ES-I3 (cell line): Measurements from ENCODE around the gene SMAD9.

ENCODE experiments used
- H3K36me3 ChIP-seq: 2 replicates; pipeline ENCODE4 v1.6.1; 2013; ENCODE audit warnings: mild to moderate bottlenecking, low read length, control low read depth, moderate library complexity; ENCODE audit not compliant: insufficient read depth
- H3K4me1 ChIP-seq: 2 replicates; pipeline ENCODE4 v1.6.1; 2013; ENCODE audit warnings: mild to moderate bottlenecking, control low read depth, low read length; ENCODE audit not compliant: insufficient read depth
- H3K9ac ChIP-seq: 2 replicates; pipeline ENCODE4 v1.6.1; 2013; ENCODE audit warnings: low read depth, mild to moderate bottlenecking, low read length, moderate library complexity
- H3K9me3 ChIP-seq: 2 replicates; pipeline ENCODE4 v1.6.1; 2013; ENCODE audit warnings: mild to moderate bottlenecking, low read length, moderate library complexity; ENCODE audit not compliant: control insufficient read depth, insufficient read depth

Gene SMAD9

DNA sequence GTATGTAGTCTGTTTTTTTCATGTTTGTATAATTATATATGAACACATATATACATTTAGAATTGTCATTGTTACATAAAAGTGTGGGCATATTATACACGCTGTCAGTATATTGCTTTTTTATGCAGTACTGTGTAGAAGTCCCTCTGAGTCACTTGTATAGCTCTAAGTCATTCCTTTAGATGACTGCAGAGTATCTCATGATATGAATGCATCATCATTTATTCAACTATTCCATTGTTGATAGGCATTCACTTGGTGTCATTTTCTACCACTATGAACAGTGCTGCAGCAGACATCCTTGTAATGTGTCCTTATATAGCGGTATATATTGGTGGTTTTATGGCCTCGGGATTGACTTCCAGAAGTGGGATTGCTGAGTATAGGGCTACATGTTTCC is 85.7 kb downstream of the SMAD9 start:
- no peaks in the 10 kb centered on the region for H3K36me3 ChIP-seq

DNA sequence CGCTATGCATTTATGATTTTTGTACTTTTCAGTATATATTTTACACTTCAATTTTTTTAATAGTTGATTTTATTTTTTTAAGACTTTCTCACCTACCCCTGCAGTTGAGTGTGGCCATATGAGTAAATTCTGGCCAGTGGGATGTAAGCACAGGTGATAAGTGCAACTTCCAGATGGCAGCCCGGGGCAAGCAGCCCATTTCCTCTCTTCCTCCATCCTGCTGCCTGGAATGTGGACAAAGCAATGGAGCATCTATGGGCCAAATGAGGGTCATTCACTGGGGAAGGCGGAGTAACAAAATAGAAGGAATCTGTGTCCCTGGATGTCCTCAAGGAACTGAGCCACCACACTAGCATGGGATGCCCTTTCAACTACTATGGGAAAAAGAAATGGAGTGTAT is 88.7 kb downstream of the SMAD9 start:
- no peaks in the 10 kb centered on the region for H3K36me3 ChIP-seq
- no peaks in the 10 kb centered on the region for H3K4me1 ChIP-seq
- H3K9me3 ChIP-seq = no peaks in the 10 kb centered on the region
- no peak overlapping the region for H3K9ac ChIP-seq

More for the DNA sequence above, 85.7 kb downstream of the SMAD9 start:
- Histone ChIP-seq H3K9ac (no peak overlapping the region), H3K9me3 (no peaks in the 10 kb centered on the region), H3K4me1 (peaks cover 2% of the 10 kb centered on the region)

DNA sequence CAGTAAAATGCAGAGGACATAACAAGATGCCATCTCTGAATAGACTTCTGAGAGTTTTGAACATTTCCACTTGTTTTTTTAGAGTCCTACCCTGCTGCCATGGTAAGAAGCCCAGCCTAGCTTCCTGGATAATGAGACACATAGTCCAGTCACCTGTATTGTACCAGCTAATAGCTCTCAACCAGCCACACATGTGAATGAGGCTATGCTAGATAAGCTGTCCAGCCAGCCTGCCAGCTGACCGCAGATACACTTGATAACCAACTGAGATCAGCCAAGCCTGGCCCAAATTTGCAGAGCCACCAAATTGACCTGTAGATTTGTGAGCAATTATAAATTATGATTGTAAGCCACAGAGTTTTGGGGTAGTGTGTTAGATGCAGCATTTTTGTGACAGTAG is 90.3 kb downstream of the SMAD9 start:
- H3K36me3 ChIP-seq = no peaks in the 10 kb centered on the region
- no peaks in the 10 kb centered on the region; the same call in 1 of the 2 replicates for H3K4me1 ChIP-seq
- H3K9me3 ChIP-seq = no peaks in the 10 kb centered on the region
- H3K9ac ChIP-seq = no peak overlapping the region

DNA sequence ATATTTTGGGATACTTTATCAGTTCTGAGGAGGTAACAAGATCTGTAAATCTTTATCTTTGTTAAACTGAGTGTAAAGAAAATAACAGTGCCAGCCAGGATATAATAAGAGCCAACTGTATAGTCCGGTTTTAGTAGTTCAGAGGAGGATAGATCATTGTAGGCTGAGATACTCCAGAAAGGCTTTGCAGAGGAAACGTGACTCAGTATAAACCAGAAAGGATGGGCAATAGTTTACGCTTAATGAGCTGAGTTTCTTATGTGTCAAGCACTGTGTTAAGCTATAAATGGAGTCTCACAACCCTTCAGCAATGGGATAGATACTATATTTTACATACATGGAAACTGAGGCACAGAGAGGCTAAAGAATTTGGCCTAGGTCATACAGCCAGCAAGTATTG is 97.3 kb downstream of the SMAD9 start:
- H3K9me3 ChIP-seq = no peaks in the 10 kb centered on the region
- peaks cover 4% of the 10 kb centered on the region for H3K4me1 ChIP-seq
- H3K36me3 ChIP-seq = no peaks in the 10 kb centered on the region
- no peak overlapping the region for H3K9ac ChIP-seq

DNA sequence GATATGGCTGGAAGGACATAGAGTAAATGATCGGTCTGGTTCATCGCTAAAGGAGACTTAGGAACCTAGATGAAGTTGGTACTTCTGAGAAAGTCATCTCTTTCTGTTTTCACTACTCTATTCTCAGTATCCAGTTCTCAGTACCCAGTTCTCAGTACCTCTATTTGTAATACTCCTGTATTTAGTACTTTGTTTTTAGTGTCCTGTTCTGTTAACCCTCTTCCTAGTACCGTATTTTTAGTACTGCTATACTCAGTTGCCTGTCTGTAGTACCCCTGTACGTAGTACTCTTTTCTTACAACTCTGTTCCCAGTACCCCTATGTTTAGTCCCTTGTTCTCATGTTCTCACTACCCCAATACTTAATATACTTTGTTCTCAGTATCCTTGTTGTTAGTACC is 99.8 kb downstream of the SMAD9 start:
- Histone ChIP-seq H3K36me3 (no peaks in the 10 kb centered on the region), H3K4me1 (peaks cover 4% of the 10 kb centered on the region), H3K9me3 (no peaks in the 10 kb centered on the region), H3K9ac (peak overlapping the region; percentile 92; the same call in 1 of the 2 replicates)

DNA sequence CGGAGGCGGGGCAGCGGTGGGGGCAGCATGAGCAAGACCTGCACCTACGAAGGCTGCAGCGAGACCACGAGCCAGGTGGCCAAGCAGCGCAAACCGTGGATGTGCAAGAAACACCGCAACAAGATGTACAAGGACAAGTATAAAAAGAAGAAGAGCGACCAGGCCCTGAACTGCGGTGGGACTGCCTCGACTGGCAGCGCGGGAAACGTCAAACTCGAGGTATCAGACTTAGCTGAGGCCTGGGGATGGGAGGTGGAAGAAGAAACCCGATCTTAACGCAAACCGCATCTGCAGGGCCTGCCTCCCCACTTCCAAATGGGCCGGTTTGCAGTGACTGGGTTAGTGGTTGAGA is 100.3 kb downstream of the SMAD9 start:
- H3K4me1 ChIP-seq = peaks cover 4% of the 10 kb centered on the region
- peak overlapping the region; percentile 92 for H3K9ac ChIP-seq
- no peaks in the 10 kb centered on the region for H3K36me3 ChIP-seq
- H3K9me3 ChIP-seq = no peaks in the 10 kb centered on the region

DNA sequence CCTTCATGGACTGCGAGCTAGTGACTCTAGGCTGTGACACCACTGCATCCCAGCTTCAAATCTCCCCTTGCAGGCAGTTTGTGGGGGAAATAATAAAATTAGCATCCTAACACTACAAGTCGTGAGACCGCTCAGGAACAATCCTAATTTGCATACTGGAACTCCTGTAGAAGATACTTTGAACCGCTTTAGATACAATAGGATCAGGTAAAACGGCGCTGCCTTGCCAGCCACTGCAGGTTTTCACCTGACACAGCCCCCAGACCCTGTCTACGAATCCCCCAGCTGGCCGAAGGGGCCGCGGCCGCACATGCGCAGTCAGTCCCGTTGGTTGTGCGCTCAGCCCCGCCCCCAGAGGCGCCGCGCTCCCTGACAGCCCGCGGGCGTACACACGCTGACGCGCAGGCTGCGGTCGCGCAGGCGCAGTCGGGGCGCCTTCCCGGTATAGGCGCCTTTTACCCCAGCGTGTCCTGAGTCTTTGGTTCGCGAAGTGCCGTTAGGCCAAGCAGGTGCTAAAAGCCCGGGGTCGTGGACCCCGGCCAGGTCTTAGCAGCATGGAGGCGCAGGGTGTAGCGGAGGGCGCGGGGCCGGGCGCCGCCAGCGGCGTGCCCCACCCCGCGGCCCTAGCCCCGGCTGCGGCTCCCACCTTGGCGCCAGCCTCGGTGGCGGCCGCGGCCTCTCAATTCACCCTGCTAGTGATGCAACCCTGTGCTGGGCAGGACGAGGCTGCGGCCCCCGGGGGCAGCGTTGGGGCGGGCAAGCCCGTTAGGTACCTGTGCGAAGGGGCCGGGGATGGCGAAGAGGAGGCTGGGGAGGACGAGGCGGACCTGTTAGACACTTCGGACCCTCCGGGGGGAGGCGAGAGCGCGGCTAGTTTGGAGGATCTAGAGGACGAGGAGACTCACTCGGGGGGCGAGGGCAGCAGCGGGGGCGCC is 101.0 kb downstream of the SMAD9 start, which contains the start of gene RFXAP:
TSS of gene RFXAP (plus strand) at position 419 of the 935 bp plus-strand sequence. CDS start at position 555, 136 bp downstream.
- Histone ChIP-seq H3K4me1 (peaks cover 4% of the 10 kb centered on the region), H3K9me3 (no peaks in the 10 kb centered on the region), H3K36me3 (no peaks in the 10 kb centered on the region), H3K9ac (peak within 1 kb of the TSS; percentile 92)

DNA sequence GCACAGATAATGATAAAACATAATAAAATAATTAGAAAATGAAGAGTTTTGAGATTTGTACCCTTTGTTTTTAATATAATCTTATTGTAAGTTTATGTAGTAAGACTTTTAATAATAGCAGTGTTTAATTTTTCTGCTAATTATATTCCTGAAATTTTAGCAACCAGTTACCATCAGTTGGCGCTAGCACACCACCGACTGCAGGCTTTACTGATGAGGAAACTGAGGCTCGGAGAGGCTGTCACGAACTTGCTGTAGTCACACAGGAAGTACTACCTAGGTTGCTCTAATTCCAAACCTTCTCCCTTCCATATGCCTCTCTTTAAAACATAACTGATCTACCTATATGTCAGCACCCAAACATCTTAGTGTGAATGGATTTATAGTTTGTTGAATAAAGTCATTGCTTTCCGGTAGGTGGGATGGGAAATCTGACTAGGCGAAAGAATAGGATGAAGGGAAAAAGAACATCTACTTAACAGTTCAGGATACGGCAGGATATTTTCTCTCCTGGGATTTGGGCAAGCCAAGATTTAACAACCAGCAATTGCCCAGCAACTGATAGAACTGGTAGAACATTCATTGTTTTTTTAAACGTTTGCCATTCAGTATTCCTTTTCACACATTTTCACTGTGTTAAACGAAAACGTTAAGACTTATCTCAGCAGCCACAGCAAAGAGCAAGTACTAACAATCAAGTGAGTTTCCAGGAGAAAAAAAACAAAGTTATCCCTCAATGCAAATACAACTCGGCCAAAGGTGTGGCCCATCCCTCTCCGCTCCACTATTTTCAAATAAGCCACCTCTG is 101.8 kb downstream of the SMAD9 start:
- H3K36me3 ChIP-seq = no peaks in the 10 kb centered on the region
- H3K9me3 ChIP-seq = no peaks in the 10 kb centered on the region
- H3K4me1 ChIP-seq = peaks cover 4% of the 10 kb centered on the region
- H3K9ac ChIP-seq = peak overlapping the region; percentile 92; the same call in 1 of the 2 replicates

DNA sequence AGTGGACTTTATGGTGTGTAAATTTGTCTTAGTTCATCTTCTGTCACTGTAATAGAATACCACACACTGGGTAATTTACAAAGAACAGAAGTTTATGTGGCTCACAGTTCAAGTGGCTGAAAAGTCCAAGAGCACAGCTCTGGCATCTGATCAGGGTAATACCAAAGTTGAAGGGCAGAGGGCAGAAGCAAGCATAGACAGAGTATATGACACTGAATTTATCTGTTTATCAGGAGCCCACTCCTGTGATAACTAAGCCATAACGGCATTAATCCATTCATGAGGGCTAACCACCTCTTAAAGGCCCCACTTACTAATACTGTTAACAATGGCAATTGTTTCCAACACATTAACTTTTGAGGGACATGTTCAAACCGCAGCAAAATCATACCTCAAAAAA is 105.0 kb downstream of the SMAD9 start:
- Histone ChIP-seq H3K36me3 (no peaks in the 10 kb centered on the region), H3K4me1 (no peaks in the 10 kb centered on the region; the same call in 1 of the 2 replicates), H3K9me3 (no peaks in the 10 kb centered on the region), H3K9ac (no peak overlapping the region)

DNA sequence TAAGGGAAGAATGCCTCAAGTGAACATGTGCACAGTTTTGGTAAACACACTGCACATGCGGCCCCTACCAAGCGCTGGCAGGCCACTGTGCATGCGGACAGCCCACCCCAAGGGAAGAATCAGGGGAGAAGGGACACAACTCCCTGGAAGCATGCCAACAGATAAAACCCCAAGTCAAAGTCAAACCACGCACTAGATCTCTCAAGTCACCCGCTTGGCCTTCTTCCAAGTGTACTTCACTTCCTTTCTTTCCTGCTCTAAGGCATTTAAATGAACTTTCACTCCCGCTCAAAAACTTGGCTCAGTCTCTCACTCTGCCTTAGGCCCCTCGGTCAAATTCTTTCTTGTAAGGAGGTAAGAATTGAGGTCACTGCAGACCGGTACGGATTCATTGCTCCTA is 105.6 kb downstream of the SMAD9 start:
- Histone ChIP-seq H3K4me1 (no peaks in the 10 kb centered on the region; the same call in 1 of the 2 replicates), H3K9ac (no peak overlapping the region), H3K36me3 (no peaks in the 10 kb centered on the region), H3K9me3 (no peaks in the 10 kb centered on the region)

DNA sequence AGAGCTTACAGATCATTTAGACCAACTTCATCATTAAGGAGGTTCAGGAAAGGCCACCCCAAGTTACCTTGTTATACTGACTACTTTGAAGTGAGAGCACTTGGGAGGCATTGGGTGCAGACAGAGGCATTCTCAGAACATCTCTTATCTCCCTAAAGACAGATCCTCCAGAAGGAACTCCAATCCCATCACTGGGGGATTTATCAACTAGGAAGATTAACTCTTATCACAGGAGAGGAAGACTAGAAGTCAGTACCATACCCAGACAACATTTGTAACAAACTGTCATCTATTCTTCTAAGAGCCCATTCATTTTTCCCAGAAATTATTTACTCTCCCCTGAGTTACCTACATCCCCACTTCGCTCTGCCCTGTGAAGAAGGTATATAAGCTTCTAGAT is 106.8 kb downstream of the SMAD9 start:
- no peaks in the 10 kb centered on the region for H3K36me3 ChIP-seq
- no peak overlapping the region for H3K9ac ChIP-seq
- no peaks in the 10 kb centered on the region for H3K9me3 ChIP-seq
- no peaks in the 10 kb centered on the region; the same call in 1 of the 2 replicates for H3K4me1 ChIP-seq

DNA sequence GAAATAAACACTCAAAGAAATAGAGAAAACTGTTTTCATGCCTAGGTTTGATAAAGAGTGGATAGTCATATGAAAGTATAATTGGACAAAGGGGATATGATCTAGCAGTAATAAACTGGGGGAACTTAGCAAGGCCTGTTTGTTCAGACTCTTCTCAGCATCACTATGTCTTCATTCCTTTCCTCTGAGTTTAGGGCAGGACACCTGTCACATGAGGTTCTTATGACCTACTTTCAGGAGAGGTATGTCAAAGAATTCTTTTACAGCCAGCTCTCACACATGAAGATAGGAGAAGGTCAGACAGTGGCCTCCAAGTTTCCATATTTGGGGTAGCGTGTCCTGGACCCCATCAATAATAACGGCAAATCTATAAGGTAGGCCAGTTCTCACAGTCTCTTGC is 112.4 kb downstream of the SMAD9 start:
- Histone ChIP-seq H3K9ac (no peak overlapping the region), H3K9me3 (no peaks in the 10 kb centered on the region), H3K4me1 (no peaks in the 10 kb centered on the region), H3K36me3 (no peaks in the 10 kb centered on the region)

DNA sequence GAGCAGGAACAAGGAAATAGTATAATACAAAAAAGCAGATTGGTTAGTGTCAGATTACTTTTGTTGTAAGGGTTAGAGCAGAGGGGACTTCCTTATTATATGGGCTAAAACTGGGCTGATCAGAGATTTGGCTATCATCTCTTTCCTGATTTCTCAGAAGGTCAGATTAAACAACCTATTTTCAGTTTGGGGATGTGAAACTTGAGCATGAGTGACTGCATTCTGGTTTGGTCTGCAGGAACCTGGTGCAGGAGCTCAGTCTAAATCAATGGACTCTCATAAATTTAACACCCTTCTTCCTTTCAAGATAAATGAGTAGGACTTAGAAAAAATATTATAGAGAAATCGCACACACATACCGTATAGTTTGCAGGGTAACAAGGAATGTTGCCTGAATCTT is 113.9 kb downstream of the SMAD9 start:
- Histone ChIP-seq H3K9ac (no peak overlapping the region), H3K36me3 (no peaks in the 10 kb centered on the region), H3K9me3 (no peaks in the 10 kb centered on the region)

DNA sequence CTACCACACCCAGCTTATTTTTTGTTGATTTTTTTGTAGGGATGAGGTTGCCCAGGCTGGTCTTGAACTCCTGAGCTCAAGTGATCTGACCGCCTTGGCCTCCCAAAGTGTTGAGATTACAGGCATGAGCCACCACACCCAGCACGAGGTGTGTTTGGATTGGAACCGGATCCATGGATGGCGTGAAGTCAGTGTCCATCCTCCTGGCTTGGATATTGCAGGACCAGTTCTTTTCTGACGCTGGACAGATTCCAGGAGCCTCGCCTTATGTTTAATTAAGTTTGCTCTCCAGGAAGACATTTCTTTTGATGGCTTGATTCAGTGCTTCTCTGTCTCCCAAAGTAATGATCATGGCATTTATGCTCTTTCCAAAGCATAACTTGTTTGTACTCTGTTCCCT is 115.5 kb downstream of the SMAD9 start:
- Histone ChIP-seq H3K36me3 (no peaks in the 10 kb centered on the region), H3K9me3 (no peaks in the 10 kb centered on the region), H3K9ac (no peak overlapping the region), H3K4me1 (no peaks in the 10 kb centered on the region)

More for the DNA sequence above, 113.9 kb downstream of the SMAD9 start:
- no peaks in the 10 kb centered on the region for H3K4me1 ChIP-seq
